NCI-H345 treated with DMSO at 0.1 percent for 48 hours (cell line): ENCODE data around the gene DELE1.
A peak's percentile ranks its signal among the peaks of the same experiment; 100 is the strongest.

Source experiments
- DNase-seq: peaks from one replicate; lab custom pipeline; 2025; ENCODE audit not compliant: unreplicated experiment; lab: John Stamatoyannopoulos, UW

DELE1 gene

GRCh38 chr5:141954194-141954593, 30.5 kb downstream of the DELE1 start:
- DNase-seq = no peak

- no peak for DNase-seq
Measured at GRCh38 chr5:141957367-141957996, 33.8 kb downstream of the DELE1 start.

GRCh38 chr5:141958113-141958512, 34.4 kb downstream of the DELE1 start, which contains the start of gene PCDH12:
Gene PCDH12, minus strand, starts transcription at chr5:141958202. Its CDS starts 351 bp downstream, at chr5:141957851.
- no peak for DNase-seq

- no peak for DNase-seq
Measured at GRCh38 chr5:141958546-141959172, 35.0 kb downstream of the DELE1 start.

- no peak for DNase-seq
Measured at GRCh38 chr5:141960018-141960417, 36.3 kb downstream of the DELE1 start.

- peak; percentile 81 for DNase-seq
Measured at GRCh38 chr5:141960449-141961323, 37.0 kb downstream of the DELE1 start.

- no peak for DNase-seq
Measured at GRCh38 chr5:141961466-141961865, 37.8 kb downstream of the DELE1 start.

GRCh38 chr5:141963701-141964100, 40.0 kb downstream of the DELE1 start:
- no peak for DNase-seq

- no peak for DNase-seq
Measured at GRCh38 chr5:141965071-141965470, 41.4 kb downstream of the DELE1 start.

GRCh38 chr5:141966275-141966962, 42.7 kb downstream of the DELE1 start:
- DNase-seq = no peak

GRCh38 chr5:141966963-141967333, 43.3 kb downstream of the DELE1 start:
- no peak for DNase-seq

- DNase-seq = peak; percentile 82
Measured at GRCh38 chr5:141968914-141969608, 45.4 kb downstream of the DELE1 start, which contains the start of gene RNF14. Gene RNF14, plus strand, starts transcription at chr5:141969105. Its CDS starts 4,484 bp downstream, at chr5:141973589.

GRCh38 chr5:141969783-141970771, 46.4 kb downstream of the DELE1 start:
- DNase-seq = no peak

- no peak for DNase-seq
Measured at GRCh38 chr5:141973871-141974595, 50.4 kb downstream of the DELE1 start.

GRCh38 chr5:141976176-141976575, 52.5 kb downstream of the DELE1 start:
- no peak for DNase-seq

- DNase-seq = no peak
Measured at GRCh38 chr5:141978389-141978788, 54.7 kb downstream of the DELE1 start.

GRCh38 chr5:141982626-141983025, 59.0 kb downstream of the DELE1 start:
- DNase-seq = no peak

- no peak for DNase-seq
Measured at GRCh38 chr5:141986072-141986471, 62.4 kb downstream of the DELE1 start.

GRCh38 chr5:141989720-141990119, 66.0 kb downstream of the DELE1 start:
- DNase-seq = no peak
